ENCODE results near the gene S1PR1. TPM values are rescaled to one million over a fixed set of nuclear protein-coding genes. Genes with fewer than 3 reads are reported as not detected.

S1PR1 gene
- total and polyA plus RNA-seq, 2 of the 13 experiments (the other 11 are each of a cell fraction or from before 2014, with no cell fraction given): not detected

- TF ChIP-seq ARNTL (CRISPR knock-in tag; IDR thresholded peaks at IDR 0.05) (no peak), ZNF557 (CRISPR knock-in tag; IDR thresholded peaks at IDR 0.05) (no peak), POGZ (CRISPR knock-in tag; IDR thresholded peaks at IDR 0.05) (peak; percentile 61; the same call in 1 of the 2 replicates), NCOA1 (CRISPR knock-in tag; IDR thresholded peaks at IDR 0.05) (no peak), TSC22D2 (CRISPR knock-in tag; IDR thresholded peaks at IDR 0.05; ENCODE audit: borderline replicate concordance) (no peak), ZNF800 (CRISPR knock-in tag; IDR thresholded peaks at IDR 0.05) (no peak), ZBTB8A (CRISPR knock-in tag; IDR thresholded peaks at IDR 0.05; ENCODE audit: borderline replicate concordance, low read depth) (no peak), MED1 (CRISPR knock-in tag; IDR thresholded peaks at IDR 0.05) (peak; percentile 32; the same call in 1 of the 2 replicates), NFE2L1 (CRISPR knock-in tag; IDR thresholded peaks at IDR 0.05; ENCODE audit: borderline replicate concordance) (no peak), TEAD3 (CRISPR knock-in tag; optimal IDR thresholded peaks at IDR 0.05; ENCODE audit: borderline replicate concordance) (no peak), ZNF547 (CRISPR knock-in tag; IDR thresholded peaks at IDR 0.05) (no peak), ZFX (CRISPR knock-in tag; IDR thresholded peaks at IDR 0.05; ENCODE audit: low read depth) (peak; percentile 30; the same call in 1 of the 2 replicates), ZNF609 (CRISPR knock-in tag; IDR thresholded peaks at IDR 0.05; ENCODE audit: borderline replicate concordance) (no peak), JUN (CRISPR knock-in tag; IDR thresholded peaks at IDR 0.05) (0 out of 2 replicates have a peak, but pooled peaks have one; percentile 50), NR2C2 (CRISPR knock-in tag; IDR thresholded peaks at IDR 0.05; ENCODE audit: borderline replicate concordance) (peak; percentile 76), SOX6 (IDR thresholded peaks at IDR 0.05) (no peak), SOX6 (CRISPR knock-in tag; IDR thresholded peaks at IDR 0.05) (peak; percentile 51), KMT2A (CRISPR knock-in tag; IDR thresholded peaks at IDR 0.05) (no peak)
- TF ChIP-seq, protein P1, sequence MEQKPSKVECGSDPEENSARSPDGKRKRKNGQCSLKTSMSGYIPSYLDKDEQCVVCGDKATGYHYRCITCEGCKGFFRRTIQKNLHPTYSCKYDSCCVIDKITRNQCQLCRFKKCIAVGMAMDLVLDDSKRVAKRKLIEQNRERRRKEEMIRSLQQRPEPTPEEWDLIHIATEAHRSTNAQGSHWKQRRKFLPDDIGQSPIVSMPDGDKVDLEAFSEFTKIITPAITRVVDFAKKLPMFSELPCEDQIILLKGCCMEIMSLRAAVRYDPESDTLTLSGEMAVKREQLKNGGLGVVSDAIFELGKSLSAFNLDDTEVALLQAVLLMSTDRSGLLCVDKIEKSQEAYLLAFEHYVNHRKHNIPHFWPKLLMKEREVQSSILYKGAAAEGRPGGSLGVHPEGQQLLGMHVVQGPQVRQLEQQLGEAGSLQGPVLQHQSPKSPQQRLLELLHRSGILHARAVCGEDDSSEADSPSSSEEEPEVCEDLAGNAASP (CRISPR knock-in tag; IDR thresholded peaks at IDR 0.05; ENCODE audit: borderline replicate concordance): no peak; the same call in 1 of the 2 replicates
- TF ChIP-seq, protein P2, sequence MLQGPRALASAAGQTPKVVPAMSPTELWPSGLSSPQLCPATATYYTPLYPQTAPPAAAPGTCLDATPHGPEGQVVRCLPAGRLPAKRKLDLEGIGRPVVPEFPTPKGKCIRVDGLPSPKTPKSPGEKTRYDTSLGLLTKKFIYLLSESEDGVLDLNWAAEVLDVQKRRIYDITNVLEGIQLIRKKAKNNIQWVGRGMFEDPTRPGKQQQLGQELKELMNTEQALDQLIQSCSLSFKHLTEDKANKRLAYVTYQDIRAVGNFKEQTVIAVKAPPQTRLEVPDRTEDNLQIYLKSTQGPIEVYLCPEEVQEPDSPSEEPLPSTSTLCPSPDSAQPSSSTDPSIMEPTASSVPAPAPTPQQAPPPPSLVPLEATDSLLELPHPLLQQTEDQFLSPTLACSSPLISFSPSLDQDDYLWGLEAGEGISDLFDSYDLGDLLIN (CRISPR knock-in tag; IDR thresholded peaks at IDR 0.05; ENCODE audit: borderline replicate concordance): no peak
These were observed 43.1 kb upstream of the S1PR1 start (continued) for GRCh38 chr1:101193733-101194169.
